H9 (cell line): ENCODE measurements around the gene PPP1R1B. TPM values are rescaled to one million over a fixed set of nuclear protein-coding genes. Genes with fewer than 3 reads are reported as not detected.
A peak's percentile ranks its signal among the peaks of the same experiment; 100 is the strongest.

ENCODE experiments used
- DNase-seq: peaks from one replicate; pipeline ENCODE4 v3.0.0-alpha.2; 2017
- H2AFZ ChIP-seq: one replicate; pipeline ENCODE4 v1.6.1; 2013; ENCODE audit warnings: mild to moderate bottlenecking, low read length, control low read depth, moderate library complexity
- H2AK5ac ChIP-seq: 2 replicates; pipeline ENCODE4 v1.6.1; 2013; ENCODE audit warnings: low read length, control low read depth, mixed read lengths; ENCODE audit not compliant: insufficient read length
- H2BK120ac ChIP-seq: one replicate; pipeline ENCODE4 v1.6.1; 2013; ENCODE audit warnings: low read depth, mild to moderate bottlenecking, low read length, control low read depth, inconsistent platforms; ENCODE audit not compliant: poor library complexity, severe bottlenecking
- H2BK12ac ChIP-seq: 2 replicates; pipeline ENCODE4 v1.6.1; 2013; ENCODE audit warnings: low read length, control low read depth, mixed read lengths, low read depth; ENCODE audit not compliant: insufficient read length
- H2BK15ac ChIP-seq: 2 replicates; pipeline ENCODE4 v1.6.1; 2013; ENCODE audit warnings: low read depth, low read length, control low read depth
- H2BK20ac ChIP-seq: one replicate; pipeline ENCODE4 v1.6.1; 2013; ENCODE audit warnings: low read depth, mild to moderate bottlenecking, low read length, control low read depth, inconsistent platforms; ENCODE audit not compliant: poor library complexity, severe bottlenecking
- H2BK5ac ChIP-seq: 2 replicates; pipeline ENCODE4 v1.6.1; 2013; ENCODE audit warnings: low read length, control low read depth, mixed read lengths; ENCODE audit not compliant: insufficient read length
- H3K14ac ChIP-seq: 2 replicates; pipeline ENCODE4 v1.6.1; 2013; ENCODE audit warnings: low read length, control low read depth; ENCODE audit not compliant: insufficient read depth
- H3K18ac ChIP-seq: 2 replicates; pipeline ENCODE4 v1.6.1; 2013; ENCODE audit warnings: low read depth, mild to moderate bottlenecking, mixed read lengths, low read length, control low read depth; ENCODE audit not compliant: insufficient read length
- H3K23ac ChIP-seq: 2 replicates; pipeline ENCODE4 v1.6.1; 2013; ENCODE audit warnings: low read length, control low read depth, mixed read lengths, low read depth; ENCODE audit not compliant: insufficient read length
- H3K23me2 ChIP-seq: 2 replicates; pipeline ENCODE4 v1.6.1; 2013; ENCODE audit warnings: low read depth, mild to moderate bottlenecking, mixed read lengths, low read length, control low read depth; ENCODE audit not compliant: insufficient read length, poor library complexity, severe bottlenecking
- H3K27ac ChIP-seq: 2 replicates; pipeline ENCODE4 v1.5.1; 2013; ENCODE audit warnings: low read length, control low read depth, mixed read lengths, low read depth; ENCODE audit not compliant: insufficient read length
- H3K27me3 ChIP-seq: 2 replicates; pipeline ENCODE4 v1.6.1; 2013; ENCODE audit warnings: low read length, control low read depth, inconsistent platforms; ENCODE audit not compliant: insufficient read depth
- H3K4ac ChIP-seq: 2 replicates; pipeline ENCODE4 v1.6.1; 2013; ENCODE audit warnings: low read depth, mild to moderate bottlenecking, control low read depth, inconsistent platforms, low read length, moderate library complexity
- H3K4me1 ChIP-seq: 2 replicates; pipeline ENCODE4 v1.6.1; 2013; ENCODE audit warnings: low read length, control low read depth, inconsistent platforms; ENCODE audit not compliant: insufficient read depth
- H3K4me2 ChIP-seq: 2 replicates; pipeline ENCODE4 v1.6.1; 2013; ENCODE audit warnings: low read length, control low read depth, mixed read lengths; ENCODE audit not compliant: insufficient read length, insufficient read depth
- H3K56ac ChIP-seq: 2 replicates; pipeline ENCODE4 v1.6.1; 2013; ENCODE audit warnings: low read depth, mild to moderate bottlenecking, mixed read lengths, low read length, control low read depth; ENCODE audit not compliant: insufficient read length
- H3K79me1 ChIP-seq: 2 replicates; pipeline ENCODE4 v1.6.1; 2013; ENCODE audit warnings: low read depth, mild to moderate bottlenecking, moderate library complexity, low read length, control low read depth, inconsistent platforms; ENCODE audit not compliant: insufficient read depth, poor library complexity, severe bottlenecking
- H3K79me2 ChIP-seq: 2 replicates; pipeline ENCODE4 v1.6.1; 2013; ENCODE audit warnings: low read length, control low read depth, inconsistent platforms; ENCODE audit not compliant: insufficient read depth
- H3K9ac ChIP-seq: 2 replicates; pipeline ENCODE4 v1.6.1; 2013; ENCODE audit warnings: low read length, control low read depth, mixed read lengths; ENCODE audit not compliant: insufficient read length; ENCODE audit errors: extremely low read depth
- H3K9me3 ChIP-seq: one replicate; pipeline ENCODE4 v1.6.1; 2013; ENCODE audit warnings: low read depth, low read length, inconsistent platforms; ENCODE audit not compliant: control insufficient read depth
- H3T11ph ChIP-seq: one replicate; pipeline ENCODE4 v1.6.1; 2013; ENCODE audit warnings: mild to moderate bottlenecking, low read length, control low read depth, inconsistent platforms
- H4K20me1 ChIP-seq: one replicate; pipeline ENCODE4 v1.6.1; 2013; ENCODE audit not compliant: control insufficient read depth, insufficient read length, insufficient read depth
- H4K5ac ChIP-seq: 2 replicates; pipeline ENCODE4 v1.6.1; 2013; ENCODE audit warnings: low read depth, mild to moderate bottlenecking, mixed read lengths, low read length, control low read depth; ENCODE audit not compliant: insufficient read length
- H4K8ac ChIP-seq: replicated peaks from 2 replicates; pipeline ENCODE4 v1.6.1; 2013; ENCODE audit warnings: low read length, control low read depth, mixed read lengths, low read depth; ENCODE audit not compliant: insufficient read length
- H4K91ac ChIP-seq: 2 replicates; pipeline ENCODE4 v1.6.1; 2013; ENCODE audit warnings: low read depth, mild to moderate bottlenecking, moderate library complexity, mixed read lengths, low read length, control low read depth; ENCODE audit not compliant: insufficient read length
- H3K27ac Mint-ChIP-seq, 3 experiments: 2 replicates in 2 of 3; 3 replicates in 1 of 3; pipeline ENCODE4 v1.8.0; 2020 to 2021; ENCODE audit warnings: mixed read lengths in 3 of 3, mild to moderate bottlenecking in 1 of 3, moderate library complexity in 1 of 3
- H3K27me3 Mint-ChIP-seq: 2 replicates; pipeline ENCODE4 v1.8.0; 2021; ENCODE audit warnings: low read depth, mild to moderate bottlenecking, moderate library complexity, mixed read lengths
- H3K36me3 Mint-ChIP-seq, 3 experiments: 2 replicates in 2 of 3; 3 replicates in 1 of 3; pipeline ENCODE4 v1.8.0; 2020 to 2021; ENCODE audit warnings: low read depth in 3 of 3, mixed read lengths in 3 of 3; ENCODE audit not compliant: insufficient read depth in 1 of 3
- H3K4me1 Mint-ChIP-seq, 2 experiments: 2 replicates each; pipeline ENCODE4 v1.8.0; 2020; ENCODE audit warnings: mixed read lengths in 2 of 2
- H3K4me3 Mint-ChIP-seq, 2 experiments: 2 replicates in 1 of 2; 3 replicates in 1 of 2; pipeline ENCODE4 v1.8.0; 2020 to 2021; ENCODE audit warnings: mild to moderate bottlenecking in 2 of 2, mixed read lengths in 2 of 2, moderate library complexity in 1 of 2
- H3K9me3 Mint-ChIP-seq, 2 experiments: 2 replicates in 1 of 2; 3 replicates in 1 of 2; pipeline ENCODE4 v1.8.0; 2020; ENCODE audit warnings: mild to moderate bottlenecking in 2 of 2, mixed read lengths in 2 of 2, moderate library complexity in 1 of 2
- CTCF ChIP-seq: fragments of 200-600 bp; sonication (generic); conservative IDR thresholded peaks from 3 replicates; pipeline ENCODE4 v1.8.0; 2021; ENCODE audit warnings: antibody characterized with exemption, mild to moderate bottlenecking
- WGBS: extraction: QIAGEN DNeasy Blood & Tissue Kit; methylation state at CpG from one replicate; pipeline ENCODE4 v1.1.7; 2013; ENCODE audit warnings: missing lambda C conversion rate, low lambda C conversion rate, mixed read lengths; ENCODE audit not compliant: insufficient read length; ENCODE audit errors: extremely low coverage; 5-methylcytosine and 5-hydroxymethylcytosine counted together
- total RNA-seq: library from RNA; stranded (reverse); gene quantifications from 2 replicates; pipeline ENCODE4 v1.2.1, GENCODE V29; 2021

Gene PPP1R1B
- total RNA-seq, 1 experiment from 2014 or later = 15.5 TPM

GRCh38 chr17:39636927-39637736, 10.4 kb downstream of the PPP1R1B start, which contains the start of gene STARD3:
TSS of gene STARD3 (plus strand) at chr17:39637144. CDS start at chr17:39653532, 16,388 bp downstream.
- Histone ChIP-seq H3K9me3 (no peaks in the 10 kb centered on the region), H2BK20ac (no peak within 1 kb of the TSS), H2AK5ac (no peak within 1 kb of the TSS), H2BK15ac (no peak within 1 kb of the TSS; the same call in 1 of the 2 replicates), H4K5ac (no peak within 1 kb of the TSS), H2AFZ (no peak within 1 kb of the TSS), H2BK120ac (no peak within 1 kb of the TSS), H3T11ph (no peak within 1 kb of the TSS), H4K20me1 (no peaks in the 10 kb centered on the region), H3K23ac (no peak within 1 kb of the TSS), H4K8ac (no peak within 1 kb of the TSS), H2BK5ac (no peak within 1 kb of the TSS), H3K27ac (no peak within 1 kb of the TSS), H3K79me2 (no peaks in the 10 kb centered on the region; the same call in 1 of the 2 replicates), H3K14ac (peak within 1 kb of the TSS; percentile 74), H3K18ac (peak within 1 kb of the TSS; percentile 47), H3K56ac (no peak within 1 kb of the TSS), H3K27me3 (no peaks in the 10 kb centered on the region), H3K4me1 (peaks cover 12% of the 10 kb centered on the region; the same call in 1 of the 2 replicates), H3K79me1 (no peaks in the 10 kb centered on the region), H3K4ac (no peak within 1 kb of the TSS), H4K91ac (no peak within 1 kb of the TSS), H3K23me2 (peaks cover 8% of the 10 kb centered on the region), H3K4me2 (peak within 1 kb of the TSS; percentile 99), H3K9ac (peak within 1 kb of the TSS; percentile 57), H2BK12ac (no peak within 1 kb of the TSS)
- Mint-ChIP-seq H3K27me3 (no peaks in the 10 kb centered on the region), H3K36me3 (peaks cover 0 to 3% (median 0%) of the 10 kb centered on the region in 3 experiments; a peak in 3 of 7 replicates), H3K4me1 (peaks cover 61 to 62% of the 10 kb centered on the region in 2 experiments), H3K4me3 (peak within 1 kb of the TSS; percentile 91 to 96), H3K27ac (peak within 1 kb of the TSS; percentile 42 to 91 (median 75); a peak in 5 of 7 replicates), H3K9me3 (no peaks in the 10 kb centered on the region)
- TF ChIP-seq CTCF = peak; percentile 26; the same call in 1 of the 3 replicates
- no CpG with 5 or more reads among the region's 69 CpGs for WGBS
- peak; percentile 97 for DNase-seq
